GM19468 (cell line): ENCODE results near the gene IFIT1.
"Not testable (repeated sequence)": the region's sequence is repeated elsewhere in the genome, so short reads cannot be mapped to it uniquely, and the experiment has no call there.

Experiments used
- ATAC-seq: cut with Tn5 transposase; IDR thresholded peaks from one replicate; pipeline ENCODE4 v1.9.1; 2021; ENCODE audit warnings: mild to moderate bottlenecking, moderate library complexity, moderate number of reproducible peaks; ENCODE audit not compliant: unreplicated experiment; ENCODE audit errors: extremely low read depth

IFIT1 gene

DNA sequence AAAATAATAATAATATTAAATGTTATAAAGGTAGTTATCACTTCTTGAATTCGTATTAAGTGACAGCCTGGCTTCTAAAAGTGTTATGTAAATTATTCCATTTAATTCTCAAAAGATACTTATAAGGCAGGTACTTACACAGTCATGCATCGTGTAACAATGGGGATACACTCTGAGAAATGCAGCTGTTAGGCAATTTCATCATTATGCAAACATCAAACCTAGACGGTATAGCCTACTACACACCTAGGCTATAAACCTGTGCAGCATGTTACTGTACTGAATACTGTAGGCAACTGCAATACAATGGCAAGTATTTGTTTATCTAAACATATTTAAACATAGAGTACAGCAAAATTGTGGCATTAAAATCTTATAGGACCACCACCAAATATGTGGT, 1.5 kb downstream of the IFIT1 start:
- no peak for ATAC-seq

DNA sequence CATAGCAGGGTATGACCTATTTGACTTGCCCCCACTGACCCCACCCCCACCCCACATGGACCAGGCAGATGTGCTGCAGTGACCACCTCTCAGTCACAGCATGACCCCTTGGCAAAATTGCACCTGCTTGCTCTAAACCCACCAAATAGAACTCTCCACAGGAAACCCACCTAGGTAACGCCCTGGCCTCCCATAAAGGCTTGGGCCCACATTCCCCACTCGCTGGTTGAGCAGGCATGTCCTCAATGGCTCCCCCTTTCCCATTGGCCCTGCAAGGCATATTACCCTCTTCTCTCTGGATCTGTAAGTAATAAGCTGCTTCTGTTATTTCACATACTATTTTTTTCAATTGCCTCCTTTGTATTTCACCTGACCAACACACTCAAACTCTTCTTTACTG, 2.7 kb downstream of the IFIT1 start:
- ATAC-seq: no peak

DNA sequence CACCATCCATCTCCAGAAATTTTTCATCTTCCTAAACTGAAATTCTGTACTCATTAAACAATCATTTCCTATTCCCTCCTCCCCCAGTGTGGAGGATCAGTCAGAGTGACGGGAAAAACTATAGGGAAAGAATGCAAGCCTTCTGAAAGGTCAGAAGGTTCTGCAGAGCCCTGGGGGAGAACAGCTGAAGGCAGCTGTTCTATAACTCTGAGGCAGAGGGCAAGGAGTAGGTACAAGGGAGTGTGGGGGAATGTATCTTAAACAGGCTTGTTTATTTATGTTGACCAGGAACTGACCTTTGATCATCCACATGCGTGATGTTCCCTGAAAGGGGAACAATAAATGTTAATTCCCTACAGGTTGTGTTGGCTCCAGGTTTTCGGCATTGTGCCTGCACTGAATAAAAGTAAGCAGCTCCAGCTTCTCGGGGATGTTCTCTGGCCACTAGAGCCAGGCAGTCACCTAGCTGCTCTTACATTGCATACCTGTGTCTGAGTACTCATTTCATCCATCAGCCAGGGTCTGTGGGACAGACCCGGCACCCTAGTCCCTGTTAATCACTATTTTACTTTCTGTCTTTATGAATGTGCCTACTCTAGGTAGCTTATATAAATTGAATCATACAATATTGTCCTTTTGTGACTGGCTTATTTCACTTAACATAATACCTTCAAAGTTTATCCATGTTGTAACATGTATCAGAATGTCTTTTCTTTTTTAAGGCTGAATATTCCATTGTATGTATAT, 5.8 kb downstream of the IFIT1 start:
- ATAC-seq: no peak

DNA sequence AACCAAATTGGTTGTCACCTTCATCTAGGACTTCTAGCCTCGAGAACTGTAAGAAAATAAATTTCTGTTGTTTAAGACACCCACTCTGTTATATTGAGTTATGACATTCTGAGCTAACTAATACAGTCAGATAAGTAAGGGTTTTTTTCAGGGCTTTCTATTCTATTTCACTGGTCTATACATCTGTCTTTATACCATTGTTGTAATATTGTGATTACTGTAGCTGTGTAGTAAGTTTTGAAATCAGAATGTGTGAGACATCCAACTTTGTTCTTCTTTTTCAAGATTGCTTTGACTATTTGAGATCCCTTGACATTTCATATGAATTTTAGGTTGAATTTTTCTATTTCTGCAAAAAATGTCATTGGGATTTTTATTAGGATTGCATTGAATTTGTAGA, 7.5 kb downstream of the IFIT1 start:
- ATAC-seq: no peak

DNA sequence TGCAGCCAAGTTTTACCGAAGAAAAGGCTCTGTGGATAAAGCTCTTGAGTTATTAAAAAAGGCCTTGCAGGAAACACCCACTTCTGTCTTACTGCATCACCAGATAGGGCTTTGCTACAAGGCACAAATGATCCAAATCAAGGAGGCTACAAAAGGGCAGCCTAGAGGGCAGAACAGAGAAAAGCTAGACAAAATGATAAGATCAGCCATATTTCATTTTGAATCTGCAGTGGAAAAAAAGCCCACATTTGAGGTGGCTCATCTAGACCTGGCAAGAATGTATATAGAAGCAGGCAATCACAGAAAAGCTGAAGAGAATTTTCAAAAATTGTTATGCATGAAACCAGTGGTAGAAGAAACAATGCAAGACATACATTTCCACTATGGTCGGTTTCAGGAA, 10.6 kb downstream of the IFIT1 start:
- no peak for ATAC-seq

DNA sequence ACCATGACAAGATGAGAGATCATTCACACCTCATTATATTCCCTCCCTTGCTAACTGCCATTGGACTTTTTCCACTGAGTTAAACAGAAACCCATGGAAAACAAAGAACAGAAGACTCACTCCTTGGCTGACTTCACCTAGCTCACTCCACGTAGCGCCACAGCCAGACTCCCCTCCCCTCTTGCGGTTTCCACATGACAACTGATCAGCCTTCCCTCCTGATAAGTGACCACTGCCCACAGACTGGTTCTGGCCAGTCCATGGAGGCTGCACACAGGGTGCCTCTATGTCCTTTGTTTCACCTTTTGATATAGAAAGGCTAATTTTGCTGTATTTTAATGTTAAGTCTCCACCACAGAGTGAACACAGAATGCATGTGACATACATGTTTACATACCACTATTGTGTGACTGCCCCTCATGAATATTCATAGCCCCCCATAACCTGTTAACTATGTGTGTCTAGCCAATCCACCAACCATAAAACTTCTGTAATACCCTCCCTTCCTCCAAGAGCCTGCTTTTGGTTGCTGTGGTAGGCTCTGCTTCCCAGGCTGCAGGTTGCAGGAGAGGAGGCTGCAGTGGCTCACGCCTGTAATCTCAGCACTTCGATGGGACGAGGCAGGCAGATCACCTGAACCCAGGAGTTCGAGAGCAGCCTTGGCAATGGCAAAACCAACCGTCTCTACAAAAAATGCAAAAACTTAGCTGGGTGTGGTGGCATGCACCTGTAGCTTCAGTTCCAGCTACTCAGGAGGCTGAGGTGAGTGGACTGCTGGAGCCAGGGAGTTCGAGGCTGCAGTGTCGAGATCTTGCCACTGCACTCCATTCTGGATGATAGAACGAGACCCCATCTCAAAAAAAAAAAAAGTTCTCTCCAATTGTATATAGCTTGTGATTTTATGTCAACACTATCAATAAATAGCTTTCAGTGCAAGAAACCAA, 12.0 kb downstream of the IFIT1 start:
- no peak for ATAC-seq

DNA sequence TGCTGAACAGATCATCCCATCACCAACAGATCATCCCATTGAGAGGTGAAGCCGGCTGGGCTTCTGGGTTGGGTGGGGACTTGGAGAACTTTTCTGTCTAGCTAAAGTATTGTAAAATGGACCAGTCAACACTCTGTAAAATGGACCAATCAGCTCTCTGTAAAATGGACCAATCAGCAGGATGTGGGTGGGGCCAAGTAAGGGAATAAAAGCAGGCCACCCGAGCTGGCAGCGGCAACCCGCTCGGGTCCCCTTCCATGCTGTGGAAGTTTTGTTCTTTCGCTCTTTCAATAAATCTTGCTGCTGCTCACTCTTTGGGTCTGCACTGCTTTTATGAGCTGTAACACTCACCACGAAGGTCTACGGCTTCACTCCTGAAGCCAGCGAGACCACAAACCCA, 13.8 kb downstream of the IFIT1 start:
- ATAC-seq: not testable (repeated sequence)

DNA sequence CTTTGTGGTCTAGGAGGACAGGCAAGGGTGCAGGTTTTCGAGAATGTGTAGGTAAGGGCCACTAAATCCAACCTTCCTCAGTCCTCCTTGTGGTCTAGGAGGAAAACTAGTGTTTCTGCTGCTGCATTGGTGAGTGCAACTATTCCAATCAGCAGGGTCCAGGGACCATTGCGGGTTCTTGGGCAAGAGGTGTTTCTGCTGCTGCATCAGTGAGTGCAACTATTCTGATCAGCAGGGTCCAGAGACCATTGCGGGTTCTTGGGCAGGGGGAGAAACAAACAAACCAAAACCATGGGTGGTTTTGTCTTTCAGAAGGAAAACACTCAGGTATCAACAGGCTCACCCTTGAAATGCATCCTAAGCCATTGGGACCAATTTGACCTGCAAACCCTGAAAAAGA, 15.4 kb downstream of the IFIT1 start:
- not testable (repeated sequence) for ATAC-seq

DNA sequence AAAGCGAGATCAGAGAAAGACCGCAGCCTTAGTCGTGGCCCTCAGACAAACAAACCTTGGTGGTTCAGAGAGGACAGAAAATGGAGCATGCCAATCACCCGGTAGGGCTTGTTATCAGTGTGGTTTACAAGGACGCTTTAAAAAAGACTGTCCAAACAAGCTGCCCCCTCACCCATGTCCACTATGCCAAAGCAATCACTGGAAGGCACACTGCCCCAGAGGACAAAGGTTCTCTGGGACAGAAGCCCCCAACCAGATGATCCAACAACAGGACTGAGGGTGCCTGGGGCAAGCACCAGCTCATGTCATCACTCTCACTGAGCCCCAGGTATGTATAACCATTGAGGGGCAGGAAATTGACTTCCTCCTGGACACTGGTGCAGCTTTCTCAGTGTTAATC, 16.9 kb downstream of the IFIT1 start:
- ATAC-seq: not testable (repeated sequence)

DNA sequence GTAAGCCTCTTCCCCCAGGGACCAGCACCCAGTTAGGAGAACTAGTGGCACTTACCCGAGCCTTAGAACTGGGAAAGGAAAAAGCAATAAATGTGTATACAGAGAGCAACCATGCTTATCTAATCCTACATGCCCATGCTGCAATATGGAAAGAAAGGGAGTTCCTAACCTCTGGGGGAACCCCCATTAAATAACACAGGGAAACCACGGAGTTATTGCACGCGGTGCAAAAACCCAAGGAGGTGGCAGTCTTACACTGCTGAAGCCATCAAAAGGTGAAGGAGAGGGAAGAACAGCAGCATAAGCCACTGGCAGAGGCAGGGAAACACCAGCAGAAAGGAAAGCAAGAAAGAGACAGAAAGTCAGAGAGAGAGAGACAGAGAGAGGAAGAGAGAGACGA, 18.1 kb downstream of the IFIT1 start:
- not testable (repeated sequence) for ATAC-seq

DNA sequence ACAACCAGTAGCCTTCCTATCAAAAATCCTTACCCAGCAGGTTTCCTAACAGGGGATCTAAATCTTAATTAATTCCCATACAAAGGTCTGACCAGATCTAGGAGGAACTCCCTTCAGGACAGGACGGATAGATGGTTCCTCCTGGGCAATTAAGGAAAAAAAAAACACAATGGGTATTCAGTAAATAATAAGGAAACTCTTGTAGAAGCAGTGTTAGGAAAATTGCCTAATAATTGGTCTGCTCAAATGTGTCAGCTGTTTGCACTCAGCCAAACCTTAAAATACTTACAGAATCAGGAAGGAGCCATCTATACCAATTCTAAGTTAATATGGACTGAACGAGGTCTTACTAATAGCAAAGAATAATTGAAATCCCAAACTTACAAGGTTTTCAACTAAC, 18.7 kb downstream of the IFIT1 start:
- ATAC-seq: not testable (repeated sequence)

DNA sequence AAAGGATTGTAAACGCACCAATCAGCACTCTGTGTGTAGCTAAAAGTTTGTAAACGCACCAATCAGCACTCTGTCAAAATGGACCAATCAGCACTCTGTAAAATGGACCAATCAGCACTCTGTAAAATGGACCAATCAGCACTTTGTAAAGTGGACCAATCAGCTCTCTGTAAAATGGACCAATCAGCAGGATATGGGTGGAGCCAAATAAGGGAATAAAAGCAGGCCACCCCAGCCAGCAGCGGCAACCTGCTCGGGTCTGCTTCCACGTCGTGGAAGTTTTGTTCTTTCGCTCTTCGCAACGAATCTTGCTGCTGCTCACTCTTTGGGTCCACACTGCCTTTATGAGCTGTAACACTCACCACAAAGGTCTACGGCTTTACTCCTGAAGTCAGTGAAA, 19.9 kb downstream of the IFIT1 start:
- not testable (repeated sequence) for ATAC-seq

DNA sequence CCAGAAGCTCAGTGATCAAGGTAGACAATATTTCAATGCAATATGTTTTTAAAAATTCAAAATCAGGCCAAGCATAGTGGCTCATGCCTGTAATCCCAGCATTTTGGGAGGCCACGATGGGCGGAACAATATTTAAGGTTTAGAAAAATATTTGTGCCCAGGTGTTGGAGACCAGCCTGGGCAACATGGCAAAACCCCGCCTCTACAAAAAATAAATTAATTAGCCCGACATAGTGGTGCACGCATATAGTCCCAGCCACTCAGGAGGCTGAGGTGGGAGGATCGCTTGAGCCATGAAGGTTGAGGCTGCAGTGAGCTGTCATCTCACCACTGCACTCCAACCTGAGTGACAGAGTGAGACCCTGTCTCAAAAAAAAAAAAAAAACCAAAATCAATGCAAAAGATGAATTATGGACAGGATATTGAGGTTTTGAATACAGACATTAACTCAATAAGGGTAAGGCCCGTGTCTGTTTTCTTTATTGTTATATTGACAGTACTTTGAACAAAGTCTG, 21.0 kb downstream of the IFIT1 start:
- ATAC-seq: no peak

DNA sequence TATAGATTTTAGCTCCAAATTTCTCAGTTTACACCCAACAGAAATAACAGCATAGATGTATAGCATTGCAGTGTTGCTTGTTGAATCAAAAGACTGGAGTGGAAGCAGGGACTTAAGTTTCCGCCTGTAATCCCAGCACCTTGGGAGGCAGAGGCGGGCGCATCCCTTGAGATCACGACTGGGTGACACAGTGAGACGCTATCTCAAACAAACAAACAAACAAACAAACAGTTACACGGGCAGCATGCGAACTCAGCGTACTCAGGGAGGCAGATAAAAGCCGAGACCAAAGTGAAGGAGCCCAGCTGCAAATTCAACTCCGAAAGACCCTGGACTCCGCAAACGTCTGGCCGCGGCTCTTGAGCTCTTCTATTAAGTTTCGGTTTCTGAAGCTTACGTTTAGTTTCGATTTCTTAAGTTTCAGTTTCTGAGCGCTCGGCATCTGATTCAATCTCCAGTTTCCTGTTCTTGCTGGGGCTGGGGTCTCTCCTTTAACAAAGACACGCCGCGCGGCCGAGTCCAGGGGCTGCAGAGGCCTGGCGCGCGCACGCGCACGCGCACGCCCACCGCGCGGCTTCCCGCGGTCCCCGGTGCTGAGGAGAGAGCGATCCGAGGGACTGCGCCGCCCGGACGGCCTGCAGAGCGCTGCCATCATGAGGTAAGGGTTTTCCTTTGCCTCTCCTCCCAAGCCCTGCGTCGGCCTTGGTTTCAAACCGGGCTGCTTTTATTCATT, 21.9 kb downstream of the IFIT1 start, which contains the start of gene IFIT5:
Gene IFIT5, plus strand, starts transcription at position 423 of the 733 bp plus-strand sequence. Its CDS starts 231 bp downstream, at position 654.
- peak; percentile 38 for ATAC-seq

DNA sequence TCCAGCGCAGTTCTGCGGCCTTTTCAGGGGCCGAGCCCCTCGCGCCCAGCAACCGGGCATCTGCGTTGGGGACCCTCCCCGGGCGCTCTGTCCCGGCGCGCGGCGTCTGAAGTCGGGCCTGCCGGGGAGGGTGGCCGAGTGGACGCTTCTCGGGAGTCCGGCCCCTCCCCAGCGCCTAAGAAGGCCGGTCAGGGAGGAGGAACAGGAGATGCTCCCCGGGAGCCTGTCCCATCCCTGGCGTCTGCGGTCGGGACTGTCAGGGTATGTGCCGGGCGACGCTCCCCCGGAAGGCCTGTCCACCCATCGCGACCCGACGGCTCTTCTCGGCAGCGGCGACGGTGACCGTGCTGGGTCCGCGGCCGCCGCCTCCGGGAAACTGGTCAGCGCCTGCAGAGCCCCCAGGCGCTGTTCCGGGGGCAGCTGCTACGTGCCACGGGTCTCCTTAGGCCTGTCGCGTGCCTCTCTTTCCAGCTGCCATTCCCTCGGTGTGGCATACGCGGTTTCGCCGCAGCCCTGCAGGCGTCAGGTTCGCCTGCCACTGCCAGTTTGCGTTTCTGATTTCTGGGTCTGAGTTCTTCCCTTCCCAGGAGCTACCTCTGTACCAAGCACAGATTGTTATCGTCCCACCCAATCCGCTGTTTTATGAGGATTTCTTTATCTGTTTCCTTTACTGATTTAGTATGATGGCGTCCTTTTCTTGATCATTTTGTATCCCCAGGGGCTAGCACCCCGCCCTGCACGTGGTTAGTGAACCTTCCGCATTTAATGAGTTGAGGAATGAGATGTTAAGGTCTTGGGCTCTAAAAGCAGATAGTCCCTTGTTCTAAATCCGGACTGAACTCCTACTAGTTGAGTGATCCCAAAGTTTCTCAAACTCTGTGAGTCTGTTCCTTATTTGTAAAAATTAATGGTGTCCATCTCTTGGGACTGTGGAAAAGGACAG, 22.7 kb downstream of the IFIT1 start:
- ATAC-seq: no peak

DNA sequence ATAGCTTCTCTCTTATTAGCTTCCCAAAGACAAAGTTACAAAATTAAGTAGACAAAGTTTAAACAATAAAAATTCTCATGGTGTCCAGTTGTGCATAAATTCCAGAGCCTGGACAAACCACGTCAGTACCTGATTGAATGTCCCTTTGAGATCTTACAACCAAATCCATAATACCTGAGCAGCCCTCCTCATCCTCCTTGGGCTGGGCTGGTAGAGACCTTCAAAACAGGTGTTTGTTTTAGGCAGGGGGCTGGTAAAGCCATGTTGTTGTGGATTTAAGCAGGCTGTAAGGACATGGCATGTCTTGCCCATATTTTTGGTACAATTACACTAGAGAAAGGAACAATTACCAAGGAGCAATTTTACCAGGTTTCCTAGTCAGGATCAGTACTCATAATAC, 24.0 kb downstream of the IFIT1 start:
- no peak for ATAC-seq

DNA sequence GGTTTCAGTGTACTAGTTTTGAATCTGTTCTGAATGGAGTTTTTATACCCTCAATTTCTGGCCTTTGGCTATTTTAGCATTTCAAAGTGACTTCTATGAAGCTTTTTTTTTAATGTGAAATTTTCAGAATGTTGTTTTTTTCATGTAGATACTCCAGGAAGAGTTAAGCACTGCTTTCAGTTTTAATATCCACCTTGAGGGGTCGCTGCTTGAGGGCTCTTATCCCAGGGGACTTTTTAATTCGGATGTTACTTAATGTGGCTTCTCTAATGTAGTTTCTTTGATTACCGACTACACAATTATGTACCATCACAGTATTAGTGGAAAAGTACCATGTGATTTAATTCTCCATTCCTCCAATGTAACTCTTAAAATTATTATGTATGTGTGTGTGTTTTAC, 27.1 kb downstream of the IFIT1 start:
- no peak for ATAC-seq

DNA sequence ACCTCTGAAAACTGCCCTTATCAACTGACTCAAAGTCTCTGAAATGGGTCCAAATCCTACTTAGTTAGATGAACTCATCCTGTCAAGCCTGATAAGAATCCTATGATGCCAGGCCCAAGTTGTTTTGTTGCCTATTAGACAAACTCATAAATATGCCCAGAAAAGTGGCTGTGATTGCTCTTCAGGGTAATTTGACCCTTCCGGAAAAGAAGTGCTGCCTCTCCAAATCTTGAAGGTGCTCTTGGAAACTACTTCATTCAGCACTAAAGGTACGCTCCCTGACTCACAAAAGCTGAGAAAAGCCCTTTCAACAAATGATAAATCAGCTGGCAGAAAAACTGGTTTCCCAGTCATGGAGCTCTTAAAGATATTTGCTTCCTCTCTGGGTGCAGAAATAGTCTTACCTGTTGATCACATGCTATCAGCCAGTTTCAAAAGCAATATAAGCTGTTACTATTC, 28.6 kb downstream of the IFIT1 start:
- ATAC-seq: no peak

DNA sequence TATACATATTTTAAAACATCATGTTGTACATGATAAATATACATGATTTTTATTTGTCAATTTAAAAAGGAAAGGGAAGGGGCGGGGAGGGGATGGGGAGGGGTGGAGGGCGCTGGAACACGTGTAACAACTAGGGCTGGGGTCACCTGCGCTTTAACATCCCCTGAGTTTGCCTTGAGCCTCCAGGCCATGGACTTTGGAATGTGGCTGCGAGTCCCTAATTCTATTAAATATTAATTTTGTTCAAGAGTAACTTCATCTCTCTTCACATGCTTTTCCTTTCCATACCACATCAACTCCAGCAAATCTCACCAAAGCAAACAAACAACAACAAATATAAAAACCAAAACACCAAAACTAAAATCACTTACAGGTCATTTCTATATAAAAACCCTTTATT, 32.6 kb downstream of the IFIT1 start:
- ATAC-seq: no peak
